Measurements from ENCODE around the gene AIDA.

- TF ChIP-seq, protein P1, sequence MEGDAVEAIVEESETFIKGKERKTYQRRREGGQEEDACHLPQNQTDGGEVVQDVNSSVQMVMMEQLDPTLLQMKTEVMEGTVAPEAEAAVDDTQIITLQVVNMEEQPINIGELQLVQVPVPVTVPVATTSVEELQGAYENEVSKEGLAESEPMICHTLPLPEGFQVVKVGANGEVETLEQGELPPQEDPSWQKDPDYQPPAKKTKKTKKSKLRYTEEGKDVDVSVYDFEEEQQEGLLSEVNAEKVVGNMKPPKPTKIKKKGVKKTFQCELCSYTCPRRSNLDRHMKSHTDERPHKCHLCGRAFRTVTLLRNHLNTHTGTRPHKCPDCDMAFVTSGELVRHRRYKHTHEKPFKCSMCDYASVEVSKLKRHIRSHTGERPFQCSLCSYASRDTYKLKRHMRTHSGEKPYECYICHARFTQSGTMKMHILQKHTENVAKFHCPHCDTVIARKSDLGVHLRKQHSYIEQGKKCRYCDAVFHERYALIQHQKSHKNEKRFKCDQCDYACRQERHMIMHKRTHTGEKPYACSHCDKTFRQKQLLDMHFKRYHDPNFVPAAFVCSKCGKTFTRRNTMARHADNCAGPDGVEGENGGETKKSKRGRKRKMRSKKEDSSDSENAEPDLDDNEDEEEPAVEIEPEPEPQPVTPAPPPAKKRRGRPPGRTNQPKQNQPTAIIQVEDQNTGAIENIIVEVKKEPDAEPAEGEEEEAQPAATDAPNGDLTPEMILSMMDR (IDR thresholded peaks at IDR 0.05) = no peak
- TF ChIP-seq POLR2A (IDR thresholded peaks at IDR 0.05) = no peak
These were observed 45.5 kb upstream of the AIDA start for GRCh38 chr1:222757646-222758268.

All from thyroid gland (tissue), 4 donors.